ENCODE results near the gene IPO5.

The IPO5 gene

DNA sequence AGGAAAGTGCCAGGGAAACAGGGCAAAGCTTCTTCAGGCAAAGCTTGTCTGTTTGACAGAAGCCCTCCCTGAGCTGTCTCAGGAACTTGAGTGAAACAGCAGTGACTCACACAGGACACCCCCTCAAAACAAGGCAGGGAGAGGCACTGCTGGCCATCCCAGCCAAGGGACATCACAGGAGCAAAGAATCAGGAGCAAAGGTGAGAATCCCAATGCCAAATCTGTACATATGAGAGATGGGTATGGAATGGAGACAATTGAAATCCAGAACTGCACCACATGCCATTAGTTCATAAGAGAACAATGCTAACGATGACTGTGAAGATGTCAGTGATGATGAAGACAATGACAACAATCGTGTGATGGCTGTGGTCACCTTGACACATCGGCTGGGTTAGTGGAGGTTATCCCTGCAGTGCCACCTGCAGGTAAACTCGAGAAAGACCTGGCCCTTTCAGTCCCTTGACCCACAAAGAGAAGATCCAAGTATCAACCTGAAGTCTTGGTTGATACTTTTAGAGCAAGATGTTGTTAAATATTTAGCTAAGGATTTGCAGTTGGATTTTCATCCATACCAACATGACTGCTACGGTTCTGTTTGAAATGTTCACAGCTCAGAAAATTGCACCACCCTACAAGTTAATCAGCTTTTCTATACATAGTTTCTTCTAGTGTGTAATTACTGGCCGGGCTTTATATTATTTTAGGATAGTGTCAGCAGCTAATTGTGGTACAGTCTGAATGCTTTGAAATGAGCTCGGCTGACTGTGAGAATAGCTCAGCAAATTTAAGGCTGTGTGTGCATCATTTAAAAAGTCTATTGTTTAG lies 42.0 kb upstream of the IPO5 start:
- no peaks in the 10 kb centered on the region for H3K27me3 ChIP-seq (ENCODE audit: insufficient read depth, low read length)
- H3K79me2 ChIP-seq (ENCODE audit: insufficient read depth, low read length), result no peaks in the 10 kb centered on the region
- H2AFZ ChIP-seq (ENCODE audit: low read length), result no peak overlapping the region
- H3K4me3 ChIP-seq (ENCODE audit: low read depth, low read length, poor library complexity, severe bottlenecking), result no peak overlapping the region
- no peak overlapping the region for H3K4me2 ChIP-seq (ENCODE audit: low read length)
- no peaks in the 10 kb centered on the region for H3K9me3 ChIP-seq (ENCODE audit: low read length)
- TF ChIP-seq, protein P1, sequence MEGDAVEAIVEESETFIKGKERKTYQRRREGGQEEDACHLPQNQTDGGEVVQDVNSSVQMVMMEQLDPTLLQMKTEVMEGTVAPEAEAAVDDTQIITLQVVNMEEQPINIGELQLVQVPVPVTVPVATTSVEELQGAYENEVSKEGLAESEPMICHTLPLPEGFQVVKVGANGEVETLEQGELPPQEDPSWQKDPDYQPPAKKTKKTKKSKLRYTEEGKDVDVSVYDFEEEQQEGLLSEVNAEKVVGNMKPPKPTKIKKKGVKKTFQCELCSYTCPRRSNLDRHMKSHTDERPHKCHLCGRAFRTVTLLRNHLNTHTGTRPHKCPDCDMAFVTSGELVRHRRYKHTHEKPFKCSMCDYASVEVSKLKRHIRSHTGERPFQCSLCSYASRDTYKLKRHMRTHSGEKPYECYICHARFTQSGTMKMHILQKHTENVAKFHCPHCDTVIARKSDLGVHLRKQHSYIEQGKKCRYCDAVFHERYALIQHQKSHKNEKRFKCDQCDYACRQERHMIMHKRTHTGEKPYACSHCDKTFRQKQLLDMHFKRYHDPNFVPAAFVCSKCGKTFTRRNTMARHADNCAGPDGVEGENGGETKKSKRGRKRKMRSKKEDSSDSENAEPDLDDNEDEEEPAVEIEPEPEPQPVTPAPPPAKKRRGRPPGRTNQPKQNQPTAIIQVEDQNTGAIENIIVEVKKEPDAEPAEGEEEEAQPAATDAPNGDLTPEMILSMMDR (IDR thresholded peaks at IDR 0.05; ENCODE audit: low read length), result peak; percentile 72
- no peak for TF ChIP-seq EZH2 (IDR thresholded peaks at IDR 0.05; ENCODE audit: borderline replicate concordance, low read length)
- H3K27ac ChIP-seq (ENCODE audit: low read depth, low read length, poor library complexity, severe bottlenecking), result no peak overlapping the region
- no peaks in the 10 kb centered on the region for H3K9me2 ChIP-seq (ENCODE audit: low read depth, low read length)
- H3K9ac ChIP-seq (ENCODE audit: low read length), result no peak overlapping the region
- no peaks in the 10 kb centered on the region for H3F3A ChIP-seq (ENCODE audit: insufficient read depth, low read length)
- no peaks in the 10 kb centered on the region for H3K4me1 ChIP-seq (ENCODE audit: insufficient read depth, low read length, severe bottlenecking)
- H4K20me1 ChIP-seq (ENCODE audit: insufficient read depth, low read length), result no peaks in the 10 kb centered on the region
- H3K36me3 ChIP-seq (ENCODE audit: insufficient read depth, low read length), result no peaks in the 10 kb centered on the region

DNA sequence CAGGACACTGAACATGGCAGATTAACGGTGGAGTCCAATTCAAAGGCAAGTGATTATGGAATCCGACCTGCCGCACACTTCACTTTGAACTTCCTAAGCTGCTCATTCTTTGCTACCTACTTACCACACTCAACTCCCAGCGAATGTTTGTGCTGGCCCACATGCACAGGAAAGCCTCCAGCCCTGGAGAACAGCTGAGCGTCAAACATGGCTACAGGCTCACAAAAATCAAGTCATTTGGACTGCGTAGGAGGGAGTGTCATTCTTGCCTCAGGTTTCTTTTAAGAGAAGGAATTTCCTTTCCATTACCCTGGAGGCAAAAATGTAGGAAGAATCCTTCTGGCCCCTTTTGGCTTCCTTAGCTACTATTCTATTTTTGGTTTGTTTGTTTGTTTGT lies 41.3 kb upstream of the IPO5 start:
- no peaks in the 10 kb centered on the region for H3K36me3 ChIP-seq (ENCODE audit: insufficient read depth, low read length)
- no peak for TF ChIP-seq EZH2 (IDR thresholded peaks at IDR 0.05; ENCODE audit: borderline replicate concordance, low read length)
- TF ChIP-seq, protein P1 (IDR thresholded peaks at IDR 0.05; ENCODE audit: low read length), result no peak

GRCh38 chr13:97913206-97913605 lies 40.3 kb upstream of the IPO5 start:
- Histone ChIP-seq H2AFZ (ENCODE audit: low read length) (no peak overlapping the region), H3K4me1 (ENCODE audit: insufficient read depth, low read length, severe bottlenecking) (no peaks in the 10 kb centered on the region), H3K9ac (ENCODE audit: low read length) (no peak overlapping the region), H3K4me2 (ENCODE audit: low read length) (no peak overlapping the region), H3K27me3 (ENCODE audit: insufficient read depth, low read length) (no peaks in the 10 kb centered on the region), H3K4me3 (ENCODE audit: low read depth, low read length, poor library complexity, severe bottlenecking) (no peak overlapping the region), H3K27ac (ENCODE audit: low read depth, low read length, poor library complexity, severe bottlenecking) (no peak overlapping the region), H3F3A (ENCODE audit: insufficient read depth, low read length) (no peaks in the 10 kb centered on the region), H3K79me2 (ENCODE audit: insufficient read depth, low read length) (no peaks in the 10 kb centered on the region), H3K9me2 (ENCODE audit: low read depth, low read length) (no peaks in the 10 kb centered on the region), H3K9me3 (ENCODE audit: low read length) (no peaks in the 10 kb centered on the region), H4K20me1 (ENCODE audit: insufficient read depth, low read length) (no peaks in the 10 kb centered on the region), H3K36me3 (ENCODE audit: insufficient read depth, low read length) (no peaks in the 10 kb centered on the region)
- TF ChIP-seq, protein P1 (IDR thresholded peaks at IDR 0.05; ENCODE audit: low read length), result no peak
- TF ChIP-seq EZH2 (IDR thresholded peaks at IDR 0.05; ENCODE audit: borderline replicate concordance, low read length), result no peak

More for the DNA sequence above, 41.3 kb upstream of the IPO5 start:
- no peak overlapping the region for H3K4me3 ChIP-seq (ENCODE audit: low read depth, low read length, poor library complexity, severe bottlenecking)
- no peaks in the 10 kb centered on the region for H3F3A ChIP-seq (ENCODE audit: insufficient read depth, low read length)
- H3K27ac ChIP-seq (ENCODE audit: low read depth, low read length, poor library complexity, severe bottlenecking), result no peak overlapping the region
- H3K27me3 ChIP-seq (ENCODE audit: insufficient read depth, low read length), result no peaks in the 10 kb centered on the region
- H4K20me1 ChIP-seq (ENCODE audit: insufficient read depth, low read length), result no peaks in the 10 kb centered on the region
- no peaks in the 10 kb centered on the region for H3K9me3 ChIP-seq (ENCODE audit: low read length)
- no peak overlapping the region for H3K4me2 ChIP-seq (ENCODE audit: low read length)
- no peaks in the 10 kb centered on the region for H3K79me2 ChIP-seq (ENCODE audit: insufficient read depth, low read length)
- no peaks in the 10 kb centered on the region for H3K9me2 ChIP-seq (ENCODE audit: low read depth, low read length)
- no peak overlapping the region for H3K9ac ChIP-seq (ENCODE audit: low read length)
- no peak overlapping the region for H2AFZ ChIP-seq (ENCODE audit: low read length)
- no peaks in the 10 kb centered on the region for H3K4me1 ChIP-seq (ENCODE audit: insufficient read depth, low read length, severe bottlenecking)
